K562 (cell line): ENCODE measurements around the gene CCDC77. TPM values are rescaled to one million over a fixed set of nuclear protein-coding genes. Genes with fewer than 3 reads are reported as not detected.

Source experiments
- BCOR ChIP-seq: fragments of 450-650 bp; IDR thresholded peaks from 2 replicates; pipeline ENCODE4 v1.6.1; 2016
- MAZ ChIP-seq, 2 experiments: fragments of 450-650 bp in 1 of 2; sonication (generic) in 1 of 2; formaldehyde crosslinking; IDR thresholded peaks in 1 of 2; conservative IDR thresholded peaks in 1 of 2; 2 replicates each; pipeline versions ENCODE4 v1.4.0 to v1.5.0; 2020; ENCODE audit warnings: mild to moderate bottlenecking in 1 of 2, missing genetic modification reagents in 1 of 2
- MCM2 ChIP-seq: fragments of 450-650 bp; IDR thresholded peaks from 2 replicates; pipeline ENCODE4 v1.6.1; 2017; ENCODE audit warnings: low read depth, mild to moderate bottlenecking
- NR3C1 ChIP-seq: sonication (generic); formaldehyde crosslinking; IDR thresholded peaks from 2 replicates; pipeline ENCODE4 v1.8.1; 2022; ENCODE audit warnings: missing genetic modification reagents
- PBX2 ChIP-seq, 2 experiments: IDR thresholded peaks in 1 of 2; conservative IDR thresholded peaks in 1 of 2; 2 replicates each; pipeline ENCODE4 v1.6.1; 2016; ENCODE audit warnings: low read depth in 2 of 2, mild to moderate bottlenecking in 1 of 2, missing compliant biosample characterization in 1 of 2, missing genetic modification characterization in 1 of 2, moderate library complexity in 1 of 2
- PURB ChIP-seq: sonication (generic); formaldehyde crosslinking; IDR thresholded peaks from 2 replicates; pipeline ENCODE4 v1.9.0; 2021; ENCODE audit warnings: low read depth, mild to moderate bottlenecking, missing genetic modification reagents
- ZNF280B ChIP-seq: fragments of 250-450 bp; sonication (Bioruptor Pico); IDR thresholded peaks from 2 replicates; pipeline ENCODE4 v1.5.1; 2021; ENCODE audit warnings: mild to moderate bottlenecking
- ZNF766 ChIP-seq: fragments of 200-800 bp; sonication (Bioruptor generic); conservative IDR thresholded peaks from 2 replicates; pipeline ENCODE4 v1.6.1; 2016; ENCODE audit warnings: missing genetic modification characterization, missing compliant biosample characterization
- polyA plus RNA-seq, 8 experiments: library from polyadenylated mRNA; depleted of rRNA in 4 of 8; stranded (reverse) in 5 of 8; unstranded in 3 of 8; fragments of >200 nt; fragmentation: Nextera tagmentation in 2 of 8; fragmentation: Illumina TruSeq in 1 of 8; extraction: Ambion mirVana in 2 of 8; extraction: Trizol in 1 of 8; gene quantifications; 2 replicates each; pipeline versions ENCODE4 v1.2.1 to v1.2.3, GENCODE V29; 2011 to 2014; ENCODE audit warnings: inconsistent platforms in 1 of 8, missing spikeins in 1 of 8
- total RNA-seq, 7 experiments: library from RNA; depleted of rRNA in 6 of 7; stranded (reverse); fragments of >200 nt in 6 of 7; fragmentation: Illumina TruSeq in 2 of 7; extraction: Trizol in 2 of 7; gene quantifications; 2 replicates each; pipeline versions ENCODE4 v1.2.1 to v1.2.3, GENCODE V29; 2011 to 2021; ENCODE audit warnings: low replicate concordance in 1 of 7
- TF ChIP-seq, protein P1 (sequence below): fragments of 450-650 bp; formaldehyde crosslinking; IDR thresholded peaks from 2 replicates; pipeline ENCODE4 v1.4.0; 2020; ENCODE audit warnings: mild to moderate bottlenecking, moderate library complexity

Gene CCDC77
- total and polyA plus RNA-seq, 9 of the 15 experiments (the other 6 are each of a cell fraction or from before 2014, with no cell fraction given) = 10.5 to 26.5 (median 17.8) TPM

DNA sequence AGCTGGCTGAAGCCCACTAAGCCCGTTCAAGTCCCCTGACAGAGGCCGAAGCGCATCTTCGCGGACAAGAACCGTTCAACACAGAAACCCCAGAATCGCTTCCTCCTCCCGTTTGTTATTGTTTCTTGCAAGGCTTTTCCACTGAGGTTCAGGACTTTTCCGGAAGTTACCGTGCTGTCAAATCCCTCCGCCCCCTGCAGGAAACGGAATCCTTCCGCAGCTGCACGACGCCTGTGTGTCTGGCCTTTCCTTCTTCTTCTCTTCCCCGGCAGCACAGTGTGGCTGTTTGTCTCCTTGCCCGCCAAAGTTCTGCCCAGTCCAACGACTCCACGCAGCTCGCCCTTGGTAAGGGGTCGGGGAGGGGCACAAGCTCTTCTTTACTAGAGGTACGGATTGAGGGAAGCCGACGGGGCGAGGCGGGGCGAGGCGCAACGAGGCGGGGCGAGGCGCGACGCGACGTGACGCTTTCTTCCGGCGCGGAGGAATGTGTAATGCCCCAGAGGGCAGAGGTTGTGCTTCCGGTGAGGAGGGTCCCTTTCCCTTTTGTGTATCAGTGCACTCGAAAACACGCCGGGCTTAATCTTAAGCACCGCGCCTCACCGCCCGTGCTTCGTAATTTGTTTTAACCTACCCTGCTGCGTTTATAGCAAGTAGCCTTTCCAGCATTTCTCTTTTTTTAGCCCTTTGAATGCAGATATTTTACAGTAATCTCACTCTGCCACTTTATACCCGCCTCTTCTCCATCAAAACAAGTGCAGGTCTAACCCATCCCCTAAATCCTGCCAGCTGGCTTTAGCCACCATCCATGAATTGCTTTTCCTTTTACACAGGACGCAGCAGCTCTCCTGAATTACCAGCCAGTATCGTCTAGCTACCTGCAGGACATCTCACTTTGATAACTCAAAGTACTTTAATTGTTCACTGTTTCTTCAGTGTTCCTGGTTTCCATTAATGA, 12.0 kb upstream of the CCDC77 start, which contains the start of gene KDM5A (continued):
- TF ChIP-seq, protein P1, sequence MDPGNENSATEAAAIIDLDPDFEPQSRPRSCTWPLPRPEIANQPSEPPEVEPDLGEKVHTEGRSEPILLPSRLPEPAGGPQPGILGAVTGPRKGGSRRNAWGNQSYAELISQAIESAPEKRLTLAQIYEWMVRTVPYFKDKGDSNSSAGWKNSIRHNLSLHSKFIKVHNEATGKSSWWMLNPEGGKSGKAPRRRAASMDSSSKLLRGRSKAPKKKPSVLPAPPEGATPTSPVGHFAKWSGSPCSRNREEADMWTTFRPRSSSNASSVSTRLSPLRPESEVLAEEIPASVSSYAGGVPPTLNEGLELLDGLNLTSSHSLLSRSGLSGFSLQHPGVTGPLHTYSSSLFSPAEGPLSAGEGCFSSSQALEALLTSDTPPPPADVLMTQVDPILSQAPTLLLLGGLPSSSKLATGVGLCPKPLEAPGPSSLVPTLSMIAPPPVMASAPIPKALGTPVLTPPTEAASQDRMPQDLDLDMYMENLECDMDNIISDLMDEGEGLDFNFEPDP (CRISPR knock-in tag) = no peak
- TF ChIP-seq BCOR (0 out of 2 replicates have a peak, but pooled peaks have one; percentile 34), ZNF766 (no peak), PBX2 (CRISPR knock-in tag; IDR thresholded peaks at IDR 0.05; ENCODE audit: low read depth) (no peak), PBX2 (tag; conservative IDR thresholded peaks at IDR 0.05; ENCODE audit: low read depth) (no peak), MAZ (CRISPR knock-in tag; conservative IDR thresholded peaks at IDR 0.05 in 1 of 2, IDR thresholded peaks at IDR 0.05 in 1 of 2) (peak; percentile 74 to 78), PURB (CRISPR knock-in tag) (no peak), NR3C1 (CRISPR knock-in tag) (no peak), ZNF280B (CRISPR knock-in tag) (no peak), MCM2 (no peak)
